Endodermal cell (in vitro differentiated cells): ENCODE measurements around the gene HOXD12. TPM values are rescaled to one million over a fixed set of nuclear protein-coding genes. Genes with fewer than 3 reads are reported as not detected.

Source experiments
- DNase-seq: peaks from one replicate; pipeline ENCODE4 v3.0.0-alpha.2; 2017
- H3K27ac ChIP-seq: 2 replicates; pipeline ENCODE4 v1.5.1; 2013; ENCODE audit warnings: mild to moderate bottlenecking, low read depth, low read length, moderate library complexity
- H3K27me3 ChIP-seq: 2 replicates; pipeline ENCODE4 v1.6.1; 2013; ENCODE audit warnings: mild to moderate bottlenecking, low read length, moderate library complexity; ENCODE audit not compliant: insufficient read depth, control insufficient read depth, poor library complexity, severe bottlenecking
- H3K36me3 ChIP-seq: 2 replicates; pipeline ENCODE4 v1.7.0; 2013; ENCODE audit warnings: mild to moderate bottlenecking, low read length, moderate library complexity; ENCODE audit not compliant: control insufficient read depth, insufficient read depth
- H3K4me1 ChIP-seq: one replicate; pipeline ENCODE4 v1.7.0; 2013; ENCODE audit warnings: low read length; ENCODE audit not compliant: control insufficient read depth, insufficient read depth
- H3K4me3 ChIP-seq: 2 replicates; pipeline ENCODE4 v1.5.1; 2013; ENCODE audit warnings: mild to moderate bottlenecking, low read length, moderate library complexity
- H3K9ac ChIP-seq: 2 replicates; pipeline ENCODE4 v1.6.1; 2013; ENCODE audit warnings: mild to moderate bottlenecking, low read length, moderate library complexity; ENCODE audit not compliant: poor library complexity, severe bottlenecking; ENCODE audit errors: extremely low read depth
- H3K9me3 ChIP-seq: 2 replicates; pipeline ENCODE4 v1.6.1; 2013; ENCODE audit warnings: mild to moderate bottlenecking, low read length, moderate library complexity; ENCODE audit not compliant: control insufficient read depth
- H3K27ac Mint-ChIP-seq: 2 replicates; pipeline ENCODE4 v1.8.0; 2020; ENCODE audit warnings: mixed read lengths
- H3K27me3 Mint-ChIP-seq: 2 replicates; pipeline ENCODE4 v1.8.0; 2021; ENCODE audit warnings: mild to moderate bottlenecking, mixed read lengths; ENCODE audit not compliant: insufficient read depth
- H3K36me3 Mint-ChIP-seq: 2 replicates; pipeline ENCODE4 v1.8.0; 2020; ENCODE audit warnings: low read depth, mixed read lengths
- H3K4me1 Mint-ChIP-seq: 2 replicates; pipeline ENCODE4 v1.8.0; 2020; ENCODE audit warnings: mixed read lengths
- H3K4me3 Mint-ChIP-seq: 2 replicates; pipeline ENCODE4 v1.8.0; 2020; ENCODE audit warnings: mild to moderate bottlenecking, moderate library complexity, mixed read lengths
- H3K9me3 Mint-ChIP-seq: 2 replicates; pipeline ENCODE4 v1.8.0; 2020; ENCODE audit warnings: mild to moderate bottlenecking, mixed read lengths
- CTCF ChIP-seq: fragments of 200-600 bp; sonication (generic); conservative IDR thresholded peaks from 2 replicates; pipeline ENCODE4 v1.5.0; 2021; ENCODE audit warnings: antibody characterized with exemption, mild to moderate bottlenecking
- WGBS, 2 experiments: methylation state at CpG; one replicate each; pipeline versions ENCODE4 v1.1.5 to v1.1.7; 2013; ENCODE audit warnings: missing lambda C conversion rate in 2 of 2, mixed read lengths in 1 of 2; ENCODE audit not compliant: insufficient coverage in 1 of 2, insufficient read length in 1 of 2; 5-methylcytosine and 5-hydroxymethylcytosine counted together
- total RNA-seq, 2 donors: library from RNA; stranded (reverse); fragmentation: NEBNext Ultra II Directional in 1 of 2; extraction: Animal tissue kit (Norgen Biotek cat#: 25700) in 1 of 2; gene quantifications; 2 replicates in 1 of 2; 3 replicates in 1 of 2; pipeline ENCODE4 v1.2.1, GENCODE V29; 2021

Gene HOXD12
- total RNA-seq, 2 donors from 2014 or later, result not detected

GRCh38 chr2:176149939-176150583, 50.5 kb downstream of the HOXD12 start:
- no peaks in the 10 kb centered on the region for H3K9me3 Mint-ChIP-seq
- no peak for TF ChIP-seq CTCF
- no peak overlapping the region for H3K9ac ChIP-seq
- H3K4me3 ChIP-seq, result no peak overlapping the region
- H3K4me1 Mint-ChIP-seq, result peaks cover 8% of the 10 kb centered on the region
- no peak overlapping the region for H3K27ac ChIP-seq
- DNase-seq, result no peak
- H3K4me1 ChIP-seq, result no peaks in the 10 kb centered on the region
- peaks cover 100% of the 10 kb centered on the region for H3K27me3 Mint-ChIP-seq
- H3K36me3 ChIP-seq, result no peaks in the 10 kb centered on the region
- no peak overlapping the region for H3K4me3 Mint-ChIP-seq
- peaks cover 100% of the 10 kb centered on the region for H3K27me3 ChIP-seq
- H3K9me3 ChIP-seq, result no peaks in the 10 kb centered on the region
- H3K27ac Mint-ChIP-seq, result no peak overlapping the region
- 11 to 14% methylated on average over 21 to 23 of the region's 24 CpGs for WGBS, 2 experiments
- H3K36me3 Mint-ChIP-seq, result no peaks in the 10 kb centered on the region

- H3K4me3 ChIP-seq, result peak overlapping the region; percentile 53
- WGBS, 2 experiments, result 0 to 21% methylated on average over 1 to 14 of the region's 14 CpGs
Observed at GRCh38 chr2:176150584-176151441, 51.2 kb downstream of the HOXD12 start.

More at GRCh38 chr2:176150584-176151441, 51.2 kb downstream of the HOXD12 start:
- Mint-ChIP-seq H3K27ac (no peak overlapping the region), H3K9me3 (no peaks in the 10 kb centered on the region), H3K4me1 (peaks cover 8% of the 10 kb centered on the region), H3K27me3 (peaks cover 100% of the 10 kb centered on the region), H3K36me3 (no peaks in the 10 kb centered on the region), H3K4me3 (peak overlapping the region; percentile 38)
- DNase-seq, result no peak
- TF ChIP-seq CTCF, result no peak
- H3K27me3 ChIP-seq, result peaks cover 100% of the 10 kb centered on the region
- H3K9me3 ChIP-seq, result no peaks in the 10 kb centered on the region
- H3K36me3 ChIP-seq, result no peaks in the 10 kb centered on the region
- no peaks in the 10 kb centered on the region for H3K4me1 ChIP-seq
- H3K27ac ChIP-seq, result no peak overlapping the region
- no peak overlapping the region for H3K9ac ChIP-seq
